Hindlimb muscle (tissue), 1 donor: ENCODE measurements around the gene ARF6. TPM values are rescaled to one million over a fixed set of nuclear protein-coding genes. Genes with fewer than 3 reads are reported as not detected.

Experiments
- DNase-seq: peaks from one replicate; pipeline ENCODE4 v3.0.0-alpha.2; 2013
- polyA plus RNA-seq: library from polyadenylated mRNA; unstranded; fragments of 120-200 nt; gene quantifications from one replicate; pipeline ENCODE4 v1.2.1, GENCODE V29; 2013; ENCODE audit not compliant: insufficient read length

The ARF6 gene
- polyA plus RNA-seq, 1 donor: 32.4 TPM

DNA sequence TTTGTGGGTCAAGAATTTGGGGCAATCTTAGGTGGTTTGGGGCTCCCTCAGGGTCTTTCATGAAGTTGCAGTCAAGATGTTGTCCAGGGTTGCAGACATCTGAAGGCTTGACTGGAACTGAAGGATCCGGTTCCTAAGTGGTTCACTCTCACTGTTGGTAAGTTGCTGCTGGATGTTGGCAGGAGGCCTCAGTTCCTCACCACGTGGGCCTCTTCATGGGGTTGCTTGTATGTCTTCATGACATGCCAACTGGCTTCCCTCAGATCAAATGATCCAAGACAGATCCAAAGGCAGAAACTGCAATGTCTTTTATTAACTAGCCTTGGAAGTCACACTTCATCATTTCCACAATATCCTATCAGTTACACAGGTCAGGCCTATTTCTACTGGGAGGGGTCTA lies 49.2 kb downstream of the ARF6 start:
- no peak for DNase-seq

- DNase-seq: no peak
These were observed 51.6 kb downstream of the ARF6 start for GRCh38 chr14:49944501-49944900.

- no peak for DNase-seq
These were observed 52.8 kb downstream of the ARF6 start for GRCh38 chr14:49945448-49946319.

Other genes with a start within 250 kb of the ARF6 start
- gene POLE2, start 204.9 kb upstream of the ARF6 start, polyA plus RNA-seq: 8.0 TPM
- gene KLHDC1, start 200.0 kb upstream of the ARF6 start, polyA plus RNA-seq: 6.0 TPM
- 73.5 TPM for gene KLHDC2, start 124.9 kb upstream of the ARF6 start, polyA plus RNA-seq
- gene NEMF, start 40.3 kb upstream of the ARF6 start, polyA plus RNA-seq: 38.2 TPM
- 9.9 TPM for gene VCPKMT, start 223.5 kb downstream of the ARF6 start, polyA plus RNA-seq